IMR-90 (cell line): ENCODE data around the gene FBLN1.

Experiments used
- CTCF ChIP-seq: conservative IDR thresholded peaks from 2 replicates; pipeline ENCODE4 v1.5.1; 2012; ENCODE audit warnings: mild to moderate bottlenecking, low read depth, low read length, improper control_type of control experiment
- SMC3 ChIP-seq: fragments of 150-350 bp; IDR thresholded peaks from 2 replicates; pipeline ENCODE4 v1.6.1; 2016; ENCODE audit warnings: low read depth, mild to moderate bottlenecking, antibody characterized with exemption, low read length, moderate library complexity

- TF ChIP-seq SMC3 = no peak
- no peak for TF ChIP-seq CTCF
Observed at GRCh38 chr22:45631841-45632238, 129.2 kb downstream of the FBLN1 start.
